CD4-positive, alpha-beta T cell (primary cell): ENCODE measurements around the gene DMKN. TPM values are rescaled to one million over a fixed set of nuclear protein-coding genes. Genes with fewer than 3 reads are reported as not detected.
"Not testable (repeated sequence)": the region's sequence is repeated elsewhere in the genome, so short reads cannot be mapped to it uniquely, and the experiment has no call there.

Experiments
- ATAC-seq: fragments of 200-7000 bp; cut with Tn5 transposase; one replicate; pipeline ENCODE4 v1.10.0; 2022; ENCODE audit warnings: mild to moderate bottlenecking; ENCODE audit not compliant: poor library complexity
- CTCF ChIA-PET: fragments of 350-600 bp; sonication (Branson Sonifier 250); formaldehyde crosslinking; loops from one replicate; lab custom pipeline; 2021; ENCODE audit warnings: antibody characterized with exemption, inconsistent platforms; lab: Charles Lee
- POLR2A ChIA-PET: fragments of 350-600 bp; sonication (Branson Sonifier 250); formaldehyde crosslinking; loops from one replicate; lab custom pipeline; 2021; ENCODE audit warnings: antibody characterized with exemption, inconsistent platforms; lab: Charles Lee
- DNase-seq, 14 experiments: peaks; one replicate each; pipeline ENCODE4 v3.0.0-alpha.2; 2013 to 2020; ENCODE audit warnings: mixed read lengths in 2 of 14
- H3K27ac ChIP-seq, 2 donors: one replicate each; pipeline versions ENCODE4 v1.5.1 to v1.7.0; 2013; ENCODE audit warnings: low read length in 2 of 2, low read depth in 1 of 2, mild to moderate bottlenecking in 1 of 2
- H3K27me3 ChIP-seq, 2 experiments: 1 replicate in 1 of 2; 2 replicates in 1 of 2; pipeline versions ENCODE4 v1.6.1 to v1.7.0; 2013; ENCODE audit warnings: low read length in 2 of 2, control low read depth in 1 of 2, mild to moderate bottlenecking in 1 of 2, moderate library complexity in 1 of 2; ENCODE audit not compliant: insufficient read depth in 2 of 2, control insufficient read depth in 1 of 2
- H3K36me3 ChIP-seq: one replicate; pipeline ENCODE4 v1.6.1; 2013; ENCODE audit warnings: low read length, control low read depth; ENCODE audit not compliant: insufficient read depth
- H3K4me1 ChIP-seq: one replicate; pipeline ENCODE4 v1.6.1; 2013; ENCODE audit warnings: low read length, control low read depth; ENCODE audit not compliant: insufficient read depth
- H3K4me3 ChIP-seq: one replicate; pipeline ENCODE4 v1.5.1; 2013; ENCODE audit warnings: mild to moderate bottlenecking, low read length, moderate library complexity
- H3K9me3 ChIP-seq, 2 experiments: 1 replicate in 1 of 2; 2 replicates in 1 of 2; pipeline versions ENCODE4 v1.6.1 to v1.7.0; 2013; ENCODE audit warnings: low read length in 2 of 2, mild to moderate bottlenecking in 2 of 2, control low read depth in 1 of 2, moderate library complexity in 1 of 2; ENCODE audit not compliant: control insufficient read depth in 1 of 2, insufficient read depth in 1 of 2
- H3K27ac Mint-ChIP-seq: one replicate; pipeline ENCODE4 v1.8.0; 2020; ENCODE audit warnings: mixed read lengths
- H3K27me3 Mint-ChIP-seq: one replicate; pipeline ENCODE4 v1.8.0; 2021; ENCODE audit warnings: mixed read lengths
- H3K36me3 Mint-ChIP-seq: one replicate; pipeline ENCODE4 v1.8.0; 2021; ENCODE audit warnings: low read depth, mixed read lengths
- H3K4me1 Mint-ChIP-seq: one replicate; pipeline ENCODE4 v1.8.0; 2021; ENCODE audit warnings: low read depth, mixed read lengths
- H3K4me3 Mint-ChIP-seq: one replicate; pipeline ENCODE4 v1.8.0; 2020; ENCODE audit warnings: mild to moderate bottlenecking, mixed read lengths
- H3K9me3 Mint-ChIP-seq: one replicate; pipeline ENCODE4 v1.8.0; 2020; ENCODE audit warnings: mixed read lengths
- CTCF ChIP-seq: fragments of 200-600 bp; IDR thresholded peaks from one replicate; pipeline ENCODE4 v1.8.0; 2022; ENCODE audit warnings: antibody characterized with exemption, mild to moderate bottlenecking
- intact Hi-C, 2 experiments: fragments of 100-400 bp; cut with DNase I in 1 of 2; cut with micrococcal nuclease in 1 of 2; formaldehyde crosslinking; loops; one replicate each; pipeline versions ENCODE4 v1.15.1 to v1.9.0; 2023 to 2025; cut with DNase I, micrococcal nuclease
- total RNA-seq, 174 experiments: library from RNA in 2 of 174; stranded (reverse) in 2 of 174; gene quantifications; one replicate each; pipeline ENCODE4 v1.2.3 and lab custom pipeline; 2021 to 2026

Gene DMKN
- total RNA-seq, 2 experiments from 2014 or later: not detected

- Histone ChIP-seq H3K27ac (no peak overlapping the region), H3K4me3 (no peak overlapping the region), H3K9me3 (no peaks in the 10 kb centered on the region), H3K4me1 (peaks cover 12% of the 10 kb centered on the region), H3K27me3 (no peaks in the 10 kb centered on the region), H3K36me3 (no peaks in the 10 kb centered on the region)
- H3K27me3 Mint-ChIP-seq: no peaks in the 10 kb centered on the region
- DNase-seq (peak; percentile 42 to 85 (median 58)), ATAC-seq (peak; percentile 100)
- no peaks in the 10 kb centered on the region for H3K36me3 Mint-ChIP-seq
- no peak overlapping the region for H3K27ac Mint-ChIP-seq
- ChIA-PET CTCF (interaction anchor here (1.1 to 2.7 kb wide), 4 partner anchors 9 to 115 kb away, joined by 3 to 27 read pairs (median 4); no protein-coding TSS in a partner anchor), POLR2A (no interaction called here)
- TF ChIP-seq CTCF: peak; percentile 55
- H3K4me3 Mint-ChIP-seq: no peak overlapping the region
- intact Hi-C loops: loop anchor here (1.0 to 10.0 kb wide), 6 partner anchors 116 to 402 kb away; partner anchors contain the start of genes LSR (in 2 of the 2) and FXYD7 (in 1 of the 2)
- H3K9me3 Mint-ChIP-seq: no peaks in the 10 kb centered on the region
- peaks cover 1% of the 10 kb centered on the region for H3K4me1 Mint-ChIP-seq
Observed at GRCh38 chr19:35468637-35469036, 44.8 kb downstream of the DMKN start.

DNA sequence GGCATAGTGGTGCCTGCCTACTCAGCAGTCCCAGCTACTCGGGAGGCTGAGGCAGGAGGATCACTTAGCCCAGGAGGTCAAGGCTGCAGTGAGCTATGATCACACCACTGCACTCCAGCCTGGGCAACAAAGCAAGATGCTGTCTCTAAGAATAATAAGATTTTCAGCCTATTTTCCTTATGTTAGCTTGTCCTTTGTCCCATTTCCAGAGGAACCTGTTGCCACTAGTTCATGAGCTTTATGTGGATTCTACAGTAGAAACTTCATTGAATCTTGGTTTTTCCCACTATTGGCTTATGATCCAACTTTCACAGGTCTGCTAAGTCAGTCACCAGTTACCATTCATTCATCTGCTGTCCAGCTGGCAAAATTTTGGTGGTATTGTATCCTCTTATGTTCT lies 47.2 kb downstream of the DMKN start:
- Mint-ChIP-seq H3K27me3 (no peaks in the 10 kb centered on the region), H3K9me3 (no peaks in the 10 kb centered on the region), H3K36me3 (no peaks in the 10 kb centered on the region), H3K27ac (no peak overlapping the region), H3K4me1 (peaks cover 17% of the 10 kb centered on the region), H3K4me3 (no peak overlapping the region)
- H3K27me3 ChIP-seq: no peaks in the 10 kb centered on the region
- ChIA-PET POLR2A (interaction anchor here (0.6 kb wide), 1 partner anchor 131 kb away, joined by 4 read pairs; no protein-coding TSS in a partner anchor), CTCF (interaction anchor here (0.6 kb wide), 1 partner anchor 300 kb away, joined by 3 read pairs; no protein-coding TSS in a partner anchor)
- TF ChIP-seq CTCF: no peak
- ATAC-seq (no peak), DNase-seq (no peak)
- intact Hi-C loops: loop anchor here (5.0 to 10.0 kb wide), 4 partner anchors 219 to 399 kb away; partner anchors contain the start of genes LSR (in 2 of the 2) and FXYD7 (in 1 of the 2)
- no peaks in the 10 kb centered on the region for H3K36me3 ChIP-seq
- no peak overlapping the region for H3K27ac ChIP-seq
- H3K4me3 ChIP-seq: no peak overlapping the region
- H3K9me3 ChIP-seq: no peaks in the 10 kb centered on the region
- peaks cover 35% of the 10 kb centered on the region for H3K4me1 ChIP-seq

GRCh38 chr19:35462956-35463355 lies 50.5 kb downstream of the DMKN start:
- Histone ChIP-seq H3K27ac (peak overlapping the region; percentile 40 to 66), H3K4me1 (peaks cover 51% of the 10 kb centered on the region)
- not testable (repeated sequence) for H3K36me3 ChIP-seq, H3K4me3 ChIP-seq, H3K9me3 ChIP-seq, DNase-seq, H3K27me3 Mint-ChIP-seq, H3K27me3 ChIP-seq, H3K36me3 Mint-ChIP-seq, H3K9me3 Mint-ChIP-seq
- peak overlapping the region; percentile 75 for H3K27ac Mint-ChIP-seq
- ChIA-PET CTCF (interaction anchor here (0.8 to 3.0 kb wide), 6 partner anchors 10 to 322 kb away, joined by 3 to 12 read pairs (median 4); no protein-coding TSS in a partner anchor), POLR2A (interaction anchor here (0.8 to 2.0 kb wide), 17 partner anchors 9 to 338 kb away, joined by 3 to 15 read pairs (median 5); partner anchors contain the start of genes FFAR1, FFAR2, FFAR3 and LIN37)
- peak overlapping the region; percentile 52 for H3K4me3 Mint-ChIP-seq
- intact Hi-C loops: loop anchor here in 1 of 2 experiments (10.0 kb wide), 2 partner anchors 218 to 318 kb away; partner anchors contain the start of genes FXYD7 and LSR
- H3K4me1 Mint-ChIP-seq: peaks cover 29% of the 10 kb centered on the region
- ATAC-seq: peak; percentile 61
